Esophagus squamous epithelium (tissue), 4 donors: Measurements from ENCODE around the gene FNTB.

Experiments used
- POLR2A ChIP-seq, 4 donors: fragments of 450-650 bp; IDR thresholded peaks; one replicate each; pipeline ENCODE4 v1.6.1; 2017; ENCODE audit warnings: antibody characterized with exemption in 4 of 4, mild to moderate bottlenecking in 4 of 4, moderate library complexity in 3 of 4
- TF ChIP-seq, protein P1 (sequence below), 6 experiments: fragments of 450-650 bp in 4 of 6; fragments of 200-600 bp in 2 of 6; sonication (generic) in 2 of 6; IDR thresholded peaks; one replicate each; pipeline ENCODE4 v1.5.1; 2016 to 2019; ENCODE audit warnings: antibody characterized with exemption in 6 of 6, mild to moderate bottlenecking in 4 of 6, moderate library complexity in 4 of 6

DNA sequence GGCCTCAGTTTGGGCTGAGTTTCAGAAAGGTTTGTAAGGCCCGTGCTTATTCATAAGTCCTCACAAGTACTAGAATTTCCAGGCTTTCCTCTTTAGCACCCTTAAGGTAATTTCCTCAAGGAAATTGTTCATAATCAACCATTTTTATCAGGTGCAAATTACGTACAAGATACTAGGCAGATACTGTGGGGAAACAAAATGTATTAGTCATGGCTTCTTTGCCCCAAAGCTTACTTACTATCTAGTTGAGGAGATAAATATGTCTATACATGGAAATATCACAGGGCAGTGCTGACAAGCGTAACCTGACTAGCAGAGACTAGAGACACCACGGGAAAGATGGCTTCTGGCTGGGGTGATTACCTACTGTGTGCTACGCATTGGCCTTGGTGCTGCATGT lies 93.1 kb downstream of the FNTB start:
- TF ChIP-seq, protein P1, sequence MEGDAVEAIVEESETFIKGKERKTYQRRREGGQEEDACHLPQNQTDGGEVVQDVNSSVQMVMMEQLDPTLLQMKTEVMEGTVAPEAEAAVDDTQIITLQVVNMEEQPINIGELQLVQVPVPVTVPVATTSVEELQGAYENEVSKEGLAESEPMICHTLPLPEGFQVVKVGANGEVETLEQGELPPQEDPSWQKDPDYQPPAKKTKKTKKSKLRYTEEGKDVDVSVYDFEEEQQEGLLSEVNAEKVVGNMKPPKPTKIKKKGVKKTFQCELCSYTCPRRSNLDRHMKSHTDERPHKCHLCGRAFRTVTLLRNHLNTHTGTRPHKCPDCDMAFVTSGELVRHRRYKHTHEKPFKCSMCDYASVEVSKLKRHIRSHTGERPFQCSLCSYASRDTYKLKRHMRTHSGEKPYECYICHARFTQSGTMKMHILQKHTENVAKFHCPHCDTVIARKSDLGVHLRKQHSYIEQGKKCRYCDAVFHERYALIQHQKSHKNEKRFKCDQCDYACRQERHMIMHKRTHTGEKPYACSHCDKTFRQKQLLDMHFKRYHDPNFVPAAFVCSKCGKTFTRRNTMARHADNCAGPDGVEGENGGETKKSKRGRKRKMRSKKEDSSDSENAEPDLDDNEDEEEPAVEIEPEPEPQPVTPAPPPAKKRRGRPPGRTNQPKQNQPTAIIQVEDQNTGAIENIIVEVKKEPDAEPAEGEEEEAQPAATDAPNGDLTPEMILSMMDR (IDR thresholded peaks at IDR 0.05): no peak
- no peak for TF ChIP-seq POLR2A (IDR thresholded peaks at IDR 0.05)
